ENCODE data around the gene TBC1D22B.
"Not testable (repeated sequence)": the region's sequence is repeated elsewhere in the genome, so short reads cannot be mapped to it uniquely, and the experiment has no call there.

Gene TBC1D22B

DNA sequence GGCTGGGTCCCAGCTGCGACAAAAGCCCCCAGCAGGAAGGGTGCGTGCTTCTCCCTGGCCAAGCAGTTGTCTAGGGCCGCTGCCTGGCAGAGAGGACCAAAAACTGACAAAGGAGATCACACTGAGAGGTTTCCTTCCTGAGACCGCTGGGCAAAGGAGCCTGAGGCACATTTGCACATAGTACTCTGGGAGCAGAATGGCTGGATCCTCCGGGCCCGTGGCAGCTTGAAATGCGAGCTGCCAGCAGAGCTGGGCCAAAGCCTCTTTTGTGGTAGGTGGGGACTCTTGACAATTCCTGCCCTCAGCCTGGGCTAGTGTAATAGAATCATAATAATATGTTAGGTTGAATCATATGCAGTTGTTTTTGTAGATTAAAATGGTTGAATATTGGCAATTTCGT is 63.1 kb downstream of the TBC1D22B start:
- Histone ChIP-seq H3K4me3 (ENCODE audit: low read depth in 1 of 2, low read length in 1 of 2) (no peak overlapping the region), H3K27me3 (no peaks in the 10 kb centered on the region), H3K4me1 (ENCODE audit: control insufficient read depth in 1 of 2, insufficient read depth in 1 of 2, low read depth in 1 of 2, low read length in 1 of 2) (no peaks in the 10 kb centered on the region), H3K9me3 (no peaks in the 10 kb centered on the region), H3K36me3 (peaks cover 88% of the 10 kb centered on the region), H3K27ac (no peak overlapping the region)
- TF ChIP-seq, protein P1, sequence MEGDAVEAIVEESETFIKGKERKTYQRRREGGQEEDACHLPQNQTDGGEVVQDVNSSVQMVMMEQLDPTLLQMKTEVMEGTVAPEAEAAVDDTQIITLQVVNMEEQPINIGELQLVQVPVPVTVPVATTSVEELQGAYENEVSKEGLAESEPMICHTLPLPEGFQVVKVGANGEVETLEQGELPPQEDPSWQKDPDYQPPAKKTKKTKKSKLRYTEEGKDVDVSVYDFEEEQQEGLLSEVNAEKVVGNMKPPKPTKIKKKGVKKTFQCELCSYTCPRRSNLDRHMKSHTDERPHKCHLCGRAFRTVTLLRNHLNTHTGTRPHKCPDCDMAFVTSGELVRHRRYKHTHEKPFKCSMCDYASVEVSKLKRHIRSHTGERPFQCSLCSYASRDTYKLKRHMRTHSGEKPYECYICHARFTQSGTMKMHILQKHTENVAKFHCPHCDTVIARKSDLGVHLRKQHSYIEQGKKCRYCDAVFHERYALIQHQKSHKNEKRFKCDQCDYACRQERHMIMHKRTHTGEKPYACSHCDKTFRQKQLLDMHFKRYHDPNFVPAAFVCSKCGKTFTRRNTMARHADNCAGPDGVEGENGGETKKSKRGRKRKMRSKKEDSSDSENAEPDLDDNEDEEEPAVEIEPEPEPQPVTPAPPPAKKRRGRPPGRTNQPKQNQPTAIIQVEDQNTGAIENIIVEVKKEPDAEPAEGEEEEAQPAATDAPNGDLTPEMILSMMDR (IDR thresholded peaks at IDR 0.05): no peak

DNA sequence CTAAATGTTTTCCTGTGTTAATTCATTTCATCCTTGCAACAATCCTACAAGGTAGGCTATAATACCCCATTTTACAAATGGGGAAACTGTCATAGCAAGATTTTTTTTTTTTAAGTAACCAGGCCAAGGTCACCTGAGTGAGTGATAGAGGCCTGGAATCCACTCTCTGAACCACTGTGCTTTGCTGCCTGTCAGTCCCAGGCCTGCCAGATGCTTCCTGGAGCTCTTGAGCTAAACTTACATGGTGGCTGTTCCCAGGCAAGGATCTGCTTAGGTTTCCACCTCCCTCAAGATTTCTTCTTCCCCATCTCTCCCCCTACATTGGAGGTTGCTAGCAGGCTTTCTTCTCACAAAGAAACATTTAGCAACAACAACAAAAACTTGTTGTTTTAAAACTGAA is 63.5 kb downstream of the TBC1D22B start:
- no peak overlapping the region for H3K27ac ChIP-seq
- peaks cover 83% of the 10 kb centered on the region for H3K36me3 ChIP-seq
- no peaks in the 10 kb centered on the region for H3K27me3 ChIP-seq
- TF ChIP-seq, protein P1 (IDR thresholded peaks at IDR 0.05): no peak
- H3K4me3 ChIP-seq (ENCODE audit: low read depth in 1 of 2, low read length in 1 of 2): no peak overlapping the region
- no peaks in the 10 kb centered on the region for H3K9me3 ChIP-seq
- H3K4me1 ChIP-seq (ENCODE audit: control insufficient read depth in 1 of 2, insufficient read depth in 1 of 2, low read depth in 1 of 2, low read length in 1 of 2): no peaks in the 10 kb centered on the region

DNA sequence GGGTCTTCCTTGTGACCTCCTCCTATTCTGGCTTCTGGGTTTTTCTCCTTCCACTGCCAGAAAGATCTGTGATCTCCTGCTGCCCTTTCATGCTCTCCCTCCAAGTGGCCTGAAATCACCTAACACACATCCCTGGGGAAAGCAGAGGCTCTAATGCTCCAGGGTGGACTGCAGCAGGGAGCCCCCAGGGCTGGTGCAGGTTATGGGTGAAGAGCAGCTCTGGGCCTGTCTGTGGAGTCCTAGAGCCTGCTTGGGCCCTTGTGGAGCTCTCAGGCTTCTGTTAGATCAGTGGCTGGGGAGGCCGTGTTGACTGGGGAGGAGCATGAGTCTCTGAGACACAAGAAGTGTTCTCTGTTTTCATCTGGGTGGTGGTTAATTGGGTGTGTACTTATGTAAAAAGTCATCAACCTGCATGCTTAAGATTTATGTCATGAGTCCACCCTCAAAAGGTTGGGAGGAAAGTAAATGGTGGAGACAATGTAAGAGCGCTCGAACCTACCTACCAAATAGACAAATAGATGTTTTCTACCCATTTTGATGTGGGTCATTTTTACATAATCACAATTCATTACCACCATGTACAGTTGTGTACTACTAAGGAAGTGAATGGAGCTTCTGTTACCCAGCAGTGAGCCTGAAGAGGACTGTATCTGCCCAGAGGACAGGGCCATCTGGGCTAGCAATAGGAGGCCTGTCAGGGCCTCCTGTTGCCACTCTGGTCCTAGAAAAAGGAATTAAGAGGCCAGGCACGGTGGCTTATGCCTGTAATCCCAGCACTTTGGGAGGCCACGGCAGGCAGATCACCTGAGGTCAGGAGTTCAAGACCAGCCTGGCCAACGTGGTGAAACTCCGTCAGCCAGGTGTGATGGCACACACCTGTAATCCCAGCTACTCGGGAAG is 64.2 kb downstream of the TBC1D22B start:
- no peaks in the 10 kb centered on the region for H3K9me3 ChIP-seq
- H3K4me1 ChIP-seq (ENCODE audit: control insufficient read depth in 1 of 2, insufficient read depth in 1 of 2, low read depth in 1 of 2, low read length in 1 of 2): no peaks in the 10 kb centered on the region
- no peak overlapping the region for H3K27ac ChIP-seq
- TF ChIP-seq, protein P1 (IDR thresholded peaks at IDR 0.05): no peak
- no peaks in the 10 kb centered on the region for H3K27me3 ChIP-seq
- H3K4me3 ChIP-seq (ENCODE audit: low read depth in 1 of 2, low read length in 1 of 2): no peak overlapping the region
- peaks cover 76% of the 10 kb centered on the region for H3K36me3 ChIP-seq

DNA sequence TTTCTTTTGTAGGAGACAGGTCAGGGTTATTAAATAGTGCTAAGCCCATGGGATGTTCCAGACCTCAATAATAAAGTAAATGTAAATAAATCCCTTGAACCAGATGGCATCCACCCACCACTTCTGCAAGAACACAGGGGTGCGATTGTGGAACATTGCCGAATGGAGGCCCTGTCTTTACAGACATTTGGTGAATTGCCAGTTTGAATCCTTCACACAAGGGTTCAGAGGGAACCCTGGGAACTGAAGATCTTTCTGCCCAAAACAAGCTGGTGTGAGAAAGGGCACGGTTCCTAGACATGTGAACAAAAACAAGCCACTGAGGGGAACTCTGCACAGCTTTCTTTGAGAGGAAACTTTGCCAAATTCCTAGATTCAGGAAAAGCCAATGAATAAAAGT is 66.0 kb downstream of the TBC1D22B start:
- Histone ChIP-seq H3K4me1 (ENCODE audit: control insufficient read depth in 1 of 2, insufficient read depth in 1 of 2, low read depth in 1 of 2, low read length in 1 of 2) (no peaks in the 10 kb centered on the region), H3K9me3 (no peaks in the 10 kb centered on the region), H3K27ac (no peak overlapping the region), H3K27me3 (no peaks in the 10 kb centered on the region), H3K4me3 (ENCODE audit: low read depth in 1 of 2, low read length in 1 of 2) (no peak overlapping the region), H3K36me3 (peaks cover 58% of the 10 kb centered on the region)
- TF ChIP-seq, protein P1 (IDR thresholded peaks at IDR 0.05): no peak

DNA sequence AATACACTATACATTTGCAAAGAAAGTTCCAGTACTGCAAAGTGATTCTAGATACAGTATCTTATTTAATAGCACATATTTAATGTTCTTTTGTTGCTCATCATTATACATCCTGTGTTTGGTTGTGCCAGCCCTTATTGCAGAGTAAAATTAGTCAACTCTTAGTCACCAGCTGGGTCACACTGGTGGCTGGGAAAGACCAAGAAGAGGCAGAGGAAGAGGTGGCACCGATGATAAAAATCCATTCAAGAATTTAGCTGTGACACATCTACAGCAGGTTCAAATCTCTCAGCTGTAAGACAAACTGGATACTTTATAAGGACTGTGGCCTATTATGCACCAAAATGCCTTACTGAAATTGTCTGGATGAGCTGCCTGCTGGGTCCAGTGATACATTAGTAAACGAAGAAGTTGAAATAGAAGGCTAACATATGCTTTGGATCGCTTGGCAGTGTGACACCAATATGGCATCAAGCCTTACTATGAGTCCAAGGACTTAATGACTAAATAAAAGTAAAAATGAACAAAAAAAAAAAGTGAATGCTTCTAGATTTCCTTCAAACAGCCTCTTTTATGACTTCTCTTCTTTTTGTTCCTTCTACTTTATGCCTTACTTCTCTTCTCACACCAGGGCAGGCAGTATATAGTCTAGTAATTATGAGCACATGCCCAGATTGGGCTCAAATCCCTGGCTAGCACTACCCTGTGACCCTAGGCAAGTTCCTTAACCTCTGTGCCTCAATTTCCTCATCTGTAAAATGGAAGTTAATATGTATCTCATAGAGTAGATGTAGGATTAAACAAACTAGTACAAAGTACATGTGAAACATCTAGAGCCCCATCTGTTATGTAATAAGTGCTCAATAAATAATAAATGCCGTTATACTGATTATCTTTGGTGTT is 66.8 kb downstream of the TBC1D22B start:
- TF ChIP-seq, protein P1 (IDR thresholded peaks at IDR 0.05): no peak
- Histone ChIP-seq H3K4me1 (ENCODE audit: control insufficient read depth in 1 of 2, insufficient read depth in 1 of 2, low read depth in 1 of 2, low read length in 1 of 2) (no peaks in the 10 kb centered on the region), H3K27ac (no peak overlapping the region), H3K4me3 (ENCODE audit: low read depth in 1 of 2, low read length in 1 of 2) (no peak overlapping the region), H3K36me3 (peaks cover 56% of the 10 kb centered on the region), H3K9me3 (no peaks in the 10 kb centered on the region), H3K27me3 (no peaks in the 10 kb centered on the region)

DNA sequence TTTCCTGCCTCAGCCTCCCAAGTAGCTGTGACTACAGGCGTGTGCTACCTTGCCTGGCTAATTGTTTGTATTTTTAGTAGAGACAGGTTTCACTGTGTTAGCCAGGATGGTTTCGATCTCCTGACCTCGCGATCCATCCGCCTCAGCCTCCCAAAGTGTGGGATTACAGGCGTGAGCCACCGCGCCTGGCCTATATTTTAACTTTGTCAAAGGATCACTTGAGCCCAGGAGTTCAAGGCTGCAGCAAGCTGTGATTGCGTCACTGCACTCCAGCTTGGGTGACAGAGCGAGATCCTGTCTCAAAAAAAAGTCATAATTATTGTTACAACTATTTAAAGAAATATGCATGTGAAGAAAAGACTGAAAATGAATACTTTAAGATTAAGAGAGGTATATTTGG is 72.8 kb downstream of the TBC1D22B start:
- H3K9me3 ChIP-seq; H3K4me3 ChIP-seq (ENCODE audit: low read depth in 1 of 2, low read length in 1 of 2); H3K27me3 ChIP-seq; H3K27ac ChIP-seq; H3K4me1 ChIP-seq (ENCODE audit: control insufficient read depth in 1 of 2, insufficient read depth in 1 of 2, low read depth in 1 of 2, low read length in 1 of 2): not testable (repeated sequence)
- H3K36me3 ChIP-seq: peaks cover 47% of the 10 kb centered on the region

Measured in neutrophil (primary cell).